G401 (cell line): ENCODE measurements around the gene MSL1. TPM values are rescaled to one million over a fixed set of nuclear protein-coding genes. Genes with fewer than 3 reads are reported as not detected.

Experiments
- total RNA-seq: library from RNA; depleted of rRNA; stranded (reverse); fragments of >200 nt; shearing (Covaris generic); gene quantifications from 2 replicates; pipeline ENCODE4 v1.2.3, GENCODE V29; 2014; rRNA removed

The MSL1 gene
- total RNA-seq, 1 experiment from 2014 or later = 80.5 TPM

Other genes with a start within 250 kb of the MSL1 start
- 0.24 and 1.9 TPM in 2 replicates for gene GSDMB, start 203.3 kb upstream of the MSL1 start, total RNA-seq
- gene ORMDL3, start 194.4 kb upstream of the MSL1 start, total RNA-seq = 37.8 and 40.4 TPM in 2 replicates
- not detected in 2 replicates for gene LRRC3C, start 194.2 kb upstream of the MSL1 start, total RNA-seq
- not detected in 2 replicates for gene GSDMA, start 159.0 kb upstream of the MSL1 start, total RNA-seq
- 248 and 317 TPM in 2 replicates for gene PSMD3, start 141.2 kb upstream of the MSL1 start, total RNA-seq
- gene CSF3, start 106.5 kb upstream of the MSL1 start, total RNA-seq = not detected in 2 replicates
- gene MED24, start 67.6 kb upstream of the MSL1 start, total RNA-seq = 70.0 and 90.8 TPM in 2 replicates
- gene THRA, start 59.0 kb upstream of the MSL1 start, total RNA-seq = 11.8 and 18.4 TPM in 2 replicates
- gene NR1D1, start 21.4 kb upstream of the MSL1 start, total RNA-seq = 0.06 and 2.0 TPM in 2 replicates
- 31.1 and 61.1 TPM in 2 replicates for gene CASC3, start 18.6 kb downstream of the MSL1 start, total RNA-seq
- gene RAPGEFL1, start 55.5 kb downstream of the MSL1 start, total RNA-seq = 1.1 and 2.6 TPM in 2 replicates
- 4.6 and 9.7 TPM in 2 replicates for gene WIPF2, start 97.3 kb downstream of the MSL1 start, total RNA-seq
- 34.1 and 53.5 TPM in 2 replicates for gene CDC6, start 165.9 kb downstream of the MSL1 start, total RNA-seq
- 9.5 and 11.8 TPM in 2 replicates for gene RARA, start 187.2 kb downstream of the MSL1 start, total RNA-seq
- not detected in 2 replicates for gene GJD3, start 242.8 kb downstream of the MSL1 start, total RNA-seq